HEK293 (cell line): Measurements from ENCODE around the gene PHF5A.

ENCODE experiments used
- FEZF1 ChIP-seq: fragments of 450-650 bp; formaldehyde crosslinking; IDR thresholded peaks from 2 replicates; pipeline ENCODE4 v1.5.1; 2016; ENCODE audit warnings: missing biosample characterization, missing genetic modification characterization
- SALL2 ChIP-seq: fragments of 450-650 bp; formaldehyde crosslinking; IDR thresholded peaks from 2 replicates; pipeline ENCODE4 v1.5.0; 2017; ENCODE audit warnings: missing biosample characterization, mild to moderate bottlenecking, missing genetic modification characterization, borderline replicate concordance
- SCRT1 ChIP-seq: fragments of 450-650 bp; formaldehyde crosslinking; IDR thresholded peaks from 2 replicates; pipeline ENCODE4 v1.5.1; 2016; ENCODE audit warnings: missing biosample characterization, missing genetic modification characterization, borderline replicate concordance
- TCF7L2 ChIP-seq: IDR thresholded peaks from 2 replicates; pipeline ENCODE4 v1.6.1; 2011; ENCODE audit warnings: low read depth, mild to moderate bottlenecking, inconsistent platforms, low read length, moderate library complexity, borderline replicate concordance
- TRIM28 ChIP-seq: IDR thresholded peaks from 2 replicates; pipeline ENCODE4 v1.6.1; 2011; ENCODE audit warnings: low read length, control low read depth, borderline replicate concordance
- ZBTB17 ChIP-seq: fragments of 450-650 bp; formaldehyde crosslinking; IDR thresholded peaks from 2 replicates; pipeline ENCODE4 v1.5.1; 2016; ENCODE audit warnings: missing biosample characterization, missing genetic modification characterization
- ZFHX2 ChIP-seq: fragments of 450-650 bp; formaldehyde crosslinking; conservative IDR thresholded peaks from 2 replicates; pipeline ENCODE4 v1.5.1; 2016; ENCODE audit warnings: missing biosample characterization, missing genetic modification characterization
- ZFP3 ChIP-seq: fragments of 450-650 bp; formaldehyde crosslinking; IDR thresholded peaks from 2 replicates; pipeline ENCODE4 v1.5.1; 2016; ENCODE audit warnings: low read depth, missing biosample characterization, missing genetic modification characterization
- ZFP41 ChIP-seq: fragments of 450-650 bp; formaldehyde crosslinking; IDR thresholded peaks from 2 replicates; pipeline ENCODE4 v1.5.1; 2016; ENCODE audit warnings: missing biosample characterization, missing genetic modification characterization, borderline replicate concordance
- ZNF350 ChIP-seq: fragments of 450-650 bp; formaldehyde crosslinking; IDR thresholded peaks from 2 replicates; pipeline ENCODE4 v1.5.0; 2017; ENCODE audit warnings: missing biosample characterization, mild to moderate bottlenecking, missing genetic modification characterization
- ZNF366 ChIP-seq: fragments of 450-650 bp; formaldehyde crosslinking; conservative IDR thresholded peaks from 2 replicates; pipeline ENCODE4 v1.5.1; 2016; ENCODE audit warnings: missing biosample characterization, missing genetic modification characterization
- ZNF416 ChIP-seq: fragments of 450-650 bp; formaldehyde crosslinking; IDR thresholded peaks from 2 replicates; pipeline ENCODE4 v1.5.1; 2016; ENCODE audit warnings: missing biosample characterization, missing genetic modification characterization
- ZNF473 ChIP-seq: fragments of 450-650 bp; formaldehyde crosslinking; IDR thresholded peaks from 2 replicates; pipeline ENCODE4 v1.5.1; 2017; ENCODE audit warnings: missing biosample characterization, missing genetic modification characterization
- ZNF514 ChIP-seq: fragments of 450-650 bp; formaldehyde crosslinking; IDR thresholded peaks from 2 replicates; pipeline ENCODE4 v1.5.1; 2016; ENCODE audit warnings: missing biosample characterization, missing genetic modification characterization
- ZNF555 ChIP-seq: fragments of 450-650 bp; formaldehyde crosslinking; conservative IDR thresholded peaks from 2 replicates; pipeline ENCODE4 v1.5.1; 2017; ENCODE audit warnings: missing biosample characterization, mild to moderate bottlenecking, missing genetic modification characterization, inconsistent platforms
- ZNF571 ChIP-seq: fragments of 450-650 bp; formaldehyde crosslinking; IDR thresholded peaks from 2 replicates; pipeline ENCODE4 v1.5.0; 2017; ENCODE audit warnings: missing biosample characterization, missing genetic modification characterization
- ZNF623 ChIP-seq: fragments of 450-650 bp; formaldehyde crosslinking; IDR thresholded peaks from 2 replicates; pipeline ENCODE4 v1.5.1; 2016; ENCODE audit warnings: missing biosample characterization, missing genetic modification characterization
- TF ChIP-seq, protein P1 (sequence below): fragments of 450-650 bp; formaldehyde crosslinking; conservative IDR thresholded peaks from 2 replicates; pipeline ENCODE4 v1.5.1; 2016; ENCODE audit warnings: low read depth, missing biosample characterization, missing genetic modification characterization
- TF ChIP-seq, protein P2 (sequence below): fragments of 450-650 bp; formaldehyde crosslinking; IDR thresholded peaks from 2 replicates; pipeline ENCODE4 v1.5.1; 2016; ENCODE audit warnings: missing biosample characterization, missing genetic modification characterization
- TF ChIP-seq, protein P3 (sequence below): fragments of 450-650 bp; formaldehyde crosslinking; IDR thresholded peaks from 2 replicates; pipeline ENCODE4 v1.5.1; 2016; ENCODE audit warnings: missing biosample characterization, missing genetic modification characterization
- TF ChIP-seq, protein P4 (sequence below): fragments of 450-650 bp; formaldehyde crosslinking; IDR thresholded peaks from 2 replicates; pipeline ENCODE4 v1.5.1; 2016; ENCODE audit warnings: missing biosample characterization, missing genetic modification characterization
- TF ChIP-seq, protein P5 (sequence below): fragments of 450-650 bp; formaldehyde crosslinking; conservative IDR thresholded peaks from 2 replicates; pipeline ENCODE4 v1.5.1; 2016; ENCODE audit warnings: low read depth, missing biosample characterization, missing genetic modification characterization
- TF ChIP-seq, protein P6 (sequence below): fragments of 450-650 bp; formaldehyde crosslinking; IDR thresholded peaks from 2 replicates; pipeline ENCODE4 v1.5.1; 2017; ENCODE audit warnings: missing biosample characterization, missing genetic modification characterization

The PHF5A gene

DNA sequence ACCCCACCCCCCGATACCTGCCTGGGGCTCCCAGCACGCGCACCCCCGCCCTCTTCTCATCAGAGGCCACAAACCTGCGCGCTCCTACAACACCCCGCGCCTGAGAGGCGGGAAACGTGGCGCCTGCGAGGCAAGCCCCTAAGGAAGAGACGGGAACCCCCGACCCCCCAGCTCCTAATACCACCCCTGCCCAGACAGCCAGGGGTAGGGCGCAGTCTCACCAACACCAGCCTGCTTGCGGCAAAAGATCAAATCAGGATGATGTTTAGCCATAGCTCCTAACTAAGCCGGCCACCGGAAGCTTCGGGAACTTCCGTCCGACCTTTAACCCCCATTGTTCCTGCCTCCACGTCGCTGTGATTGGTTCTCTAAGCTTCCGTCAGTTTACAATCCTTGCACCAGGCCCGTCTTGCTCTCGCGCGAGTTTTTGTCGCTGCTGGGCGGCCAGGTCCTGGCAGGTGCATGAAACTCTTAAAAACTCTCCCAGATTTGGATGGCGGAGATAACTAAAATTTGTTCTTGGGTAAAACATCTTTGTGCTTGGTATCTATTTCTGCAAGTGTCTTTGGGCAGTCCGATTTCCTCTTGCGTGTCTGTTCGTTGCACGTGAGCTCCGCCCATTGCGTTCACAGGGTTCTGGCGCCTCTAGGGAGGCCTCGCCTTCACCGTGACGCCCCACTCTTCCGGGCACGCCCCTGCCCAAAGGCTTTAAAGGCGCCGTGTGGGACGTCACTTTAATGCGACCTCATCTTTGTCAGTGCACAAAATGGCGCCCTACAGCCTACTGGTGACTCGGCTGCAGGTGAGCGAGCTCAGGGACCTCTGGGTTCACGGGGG lies at the start of gene PHF5A, which contains the start of gene ACO2 (continued):
- TF ChIP-seq, protein P1, sequence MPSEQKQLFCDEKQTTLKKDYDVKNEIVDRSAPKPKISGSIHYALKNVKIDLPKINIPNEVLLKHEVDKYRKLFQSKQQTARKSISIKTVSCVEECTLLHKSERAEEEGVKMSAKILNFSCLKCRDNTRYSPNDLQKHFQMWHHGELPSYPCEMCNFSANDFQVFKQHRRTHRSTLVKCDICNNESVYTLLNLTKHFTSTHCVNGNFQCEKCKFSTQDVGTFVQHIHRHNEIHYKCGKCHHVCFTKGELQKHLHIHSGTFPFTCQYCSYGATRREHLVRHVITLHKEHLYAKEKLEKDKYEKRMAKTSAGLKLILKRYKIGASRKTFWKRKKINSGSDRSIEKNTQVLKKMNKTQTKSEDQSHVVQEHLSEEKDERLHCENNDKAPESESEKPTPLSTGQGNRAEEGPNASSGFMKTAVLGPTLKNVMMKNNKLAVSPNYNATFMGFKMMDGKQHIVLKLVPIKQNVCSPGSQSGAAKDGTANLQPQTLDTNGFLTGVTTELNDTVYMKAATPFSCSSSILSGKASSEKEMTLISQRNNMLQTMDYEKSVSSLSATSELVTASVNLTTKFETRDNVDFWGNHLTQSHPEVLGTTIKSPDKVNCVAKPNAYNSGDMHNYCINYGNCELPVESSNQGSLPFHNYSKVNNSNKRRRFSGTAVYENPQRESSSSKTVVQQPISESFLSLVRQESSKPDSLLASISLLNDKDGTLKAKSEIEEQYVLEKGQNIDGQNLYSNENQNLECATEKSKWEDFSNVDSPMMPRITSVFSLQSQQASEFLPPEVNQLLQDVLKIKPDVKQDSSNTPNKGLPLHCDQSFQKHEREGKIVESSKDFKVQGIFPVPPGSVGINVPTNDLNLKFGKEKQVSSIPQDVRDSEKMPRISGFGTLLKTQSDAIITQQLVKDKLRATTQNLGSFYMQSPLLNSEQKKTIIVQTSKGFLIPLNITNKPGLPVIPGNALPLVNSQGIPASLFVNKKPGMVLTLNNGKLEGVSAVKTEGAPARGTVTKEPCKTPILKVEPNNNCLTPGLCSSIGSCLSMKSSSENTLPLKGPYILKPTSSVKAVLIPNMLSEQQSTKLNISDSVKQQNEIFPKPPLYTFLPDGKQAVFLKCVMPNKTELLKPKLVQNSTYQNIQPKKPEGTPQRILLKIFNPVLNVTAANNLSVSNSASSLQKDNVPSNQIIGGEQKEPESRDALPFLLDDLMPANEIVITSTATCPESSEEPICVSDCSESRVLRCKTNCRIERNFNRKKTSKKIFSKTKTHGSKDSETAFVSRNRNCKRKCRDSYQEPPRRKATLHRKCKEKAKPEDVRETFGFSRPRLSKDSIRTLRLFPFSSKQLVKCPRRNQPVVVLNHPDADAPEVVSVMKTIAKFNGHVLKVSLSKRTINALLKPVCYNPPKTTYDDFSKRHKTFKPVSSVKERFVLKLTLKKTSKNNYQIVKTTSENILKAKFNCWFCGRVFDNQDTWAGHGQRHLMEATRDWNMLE (tag by site-specific recombination): peak; percentile 82
- no peak for TF ChIP-seq ZFP41
- no peak for TF ChIP-seq ZNF366
- no peak for TF ChIP-seq SCRT1 (tag by site-specific recombination)
- TF ChIP-seq, protein P2, sequence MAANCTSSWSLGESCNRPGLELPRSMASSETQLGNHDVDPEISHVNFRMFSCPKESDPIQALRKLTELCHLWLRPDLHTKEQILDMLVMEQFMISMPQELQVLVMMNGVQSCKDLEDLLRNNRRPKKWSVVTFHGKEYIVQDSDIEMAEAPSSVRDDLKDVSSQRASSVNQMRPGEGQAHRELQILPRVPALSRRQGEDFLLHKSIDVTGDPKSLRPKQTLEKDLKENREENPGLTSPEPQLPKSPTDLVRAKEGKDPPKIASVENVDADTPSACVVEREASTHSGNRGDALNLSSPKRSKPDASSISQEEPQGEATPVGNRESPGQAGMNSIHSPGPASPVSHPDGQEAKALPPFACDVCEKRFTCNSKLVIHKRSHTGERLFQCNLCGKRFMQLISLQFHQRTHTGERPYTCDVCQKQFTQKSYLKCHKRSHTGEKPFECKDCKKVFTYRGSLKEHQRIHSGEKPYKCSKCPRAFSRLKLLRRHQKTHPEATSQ (tag by site-specific recombination): peak; percentile 63; the same call in 1 of the 2 replicates
- TF ChIP-seq, protein P3, sequence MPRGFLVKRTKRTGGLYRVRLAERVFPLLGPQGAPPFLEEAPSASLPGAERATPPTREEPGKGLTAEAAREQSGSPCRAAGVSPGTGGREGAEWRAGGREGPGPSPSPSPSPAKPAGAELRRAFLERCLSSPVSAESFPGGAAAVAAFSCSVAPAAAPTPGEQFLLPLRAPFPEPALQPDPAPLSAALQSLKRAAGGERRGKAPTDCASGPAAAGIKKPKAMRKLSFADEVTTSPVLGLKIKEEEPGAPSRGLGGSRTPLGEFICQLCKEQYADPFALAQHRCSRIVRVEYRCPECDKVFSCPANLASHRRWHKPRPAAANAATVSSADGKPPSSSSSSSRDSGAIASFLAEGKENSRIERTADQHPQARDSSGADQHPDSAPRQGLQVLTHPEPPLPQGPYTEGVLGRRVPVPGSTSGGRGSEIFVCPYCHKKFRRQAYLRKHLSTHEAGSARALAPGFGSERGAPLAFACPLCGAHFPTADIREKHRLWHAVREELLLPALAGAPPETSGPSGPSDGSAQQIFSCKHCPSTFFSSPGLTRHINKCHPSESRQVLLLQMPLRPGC: no peak
- no peak; the same call in 1 of the 2 replicates for TF ChIP-seq ZNF623
- TF ChIP-seq, protein P4, sequence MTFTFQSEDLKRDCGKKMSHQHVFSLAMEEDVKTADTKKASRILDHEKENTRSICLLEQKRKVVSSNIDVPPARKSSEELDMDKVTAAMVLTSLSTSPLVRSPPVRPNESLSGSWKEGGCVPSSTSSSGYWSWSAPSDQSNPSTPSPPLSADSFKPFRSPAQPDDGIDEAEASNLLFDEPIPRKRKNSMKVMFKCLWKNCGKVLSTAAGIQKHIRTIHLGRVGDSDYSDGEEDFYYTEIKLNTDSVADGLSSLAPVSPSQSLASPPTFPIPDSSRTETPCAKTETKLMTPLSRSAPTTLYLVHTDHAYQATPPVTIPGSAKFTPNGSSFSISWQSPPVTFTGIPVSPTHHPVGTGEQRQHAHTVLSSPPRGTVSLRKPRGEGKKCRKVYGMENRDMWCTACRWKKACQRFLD (tag by site-specific recombination): no peak
- 0 out of 2 replicates have a peak, but pooled peaks have one; percentile 31 for TF ChIP-seq TCF7L2
- no peak for TF ChIP-seq ZNF350 (tag by site-specific recombination)
- peak; percentile 77 for TF ChIP-seq ZFHX2 (tag by site-specific recombination)
- TF ChIP-seq ZFP3 (tag by site-specific recombination): 0 out of 2 replicates have a peak, but pooled peaks have one; percentile 22
- no peak for TF ChIP-seq ZNF473 (tag by site-specific recombination)
- no peak for TF ChIP-seq ZNF571 (tag by site-specific recombination)
- TF ChIP-seq, protein P5, sequence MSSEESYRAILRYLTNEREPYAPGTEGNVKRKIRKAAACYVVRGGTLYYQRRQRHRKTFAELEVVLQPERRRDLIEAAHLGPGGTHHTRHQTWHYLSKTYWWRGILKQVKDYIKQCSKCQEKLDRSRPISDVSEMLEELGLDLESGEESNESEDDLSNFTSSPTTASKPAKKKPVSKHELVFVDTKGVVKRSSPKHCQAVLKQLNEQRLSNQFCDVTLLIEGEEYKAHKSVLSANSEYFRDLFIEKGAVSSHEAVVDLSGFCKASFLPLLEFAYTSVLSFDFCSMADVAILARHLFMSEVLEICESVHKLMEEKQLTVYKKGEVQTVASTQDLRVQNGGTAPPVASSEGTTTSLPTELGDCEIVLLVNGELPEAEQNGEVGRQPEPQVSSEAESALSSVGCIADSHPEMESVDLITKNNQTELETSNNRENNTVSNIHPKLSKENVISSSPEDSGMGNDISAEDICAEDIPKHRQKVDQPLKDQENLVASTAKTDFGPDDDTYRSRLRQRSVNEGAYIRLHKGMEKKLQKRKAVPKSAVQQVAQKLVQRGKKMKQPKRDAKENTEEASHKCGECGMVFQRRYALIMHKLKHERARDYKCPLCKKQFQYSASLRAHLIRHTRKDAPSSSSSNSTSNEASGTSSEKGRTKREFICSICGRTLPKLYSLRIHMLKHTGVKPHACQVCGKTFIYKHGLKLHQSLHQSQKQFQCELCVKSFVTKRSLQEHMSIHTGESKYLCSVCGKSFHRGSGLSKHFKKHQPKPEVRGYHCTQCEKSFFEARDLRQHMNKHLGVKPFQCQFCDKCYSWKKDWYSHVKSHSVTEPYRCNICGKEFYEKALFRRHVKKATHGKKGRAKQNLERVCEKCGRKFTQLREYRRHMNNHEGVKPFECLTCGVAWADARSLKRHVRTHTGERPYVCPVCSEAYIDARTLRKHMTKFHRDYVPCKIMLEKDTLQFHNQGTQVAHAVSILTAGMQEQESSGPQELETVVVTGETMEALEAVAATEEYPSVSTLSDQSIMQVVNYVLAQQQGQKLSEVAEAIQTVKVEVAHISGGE (tag by site-specific recombination): peak; percentile 30
- no peak for TF ChIP-seq ZNF555 (tag by site-specific recombination)
- no peak for TF ChIP-seq ZNF416
- TF ChIP-seq, protein P6, sequence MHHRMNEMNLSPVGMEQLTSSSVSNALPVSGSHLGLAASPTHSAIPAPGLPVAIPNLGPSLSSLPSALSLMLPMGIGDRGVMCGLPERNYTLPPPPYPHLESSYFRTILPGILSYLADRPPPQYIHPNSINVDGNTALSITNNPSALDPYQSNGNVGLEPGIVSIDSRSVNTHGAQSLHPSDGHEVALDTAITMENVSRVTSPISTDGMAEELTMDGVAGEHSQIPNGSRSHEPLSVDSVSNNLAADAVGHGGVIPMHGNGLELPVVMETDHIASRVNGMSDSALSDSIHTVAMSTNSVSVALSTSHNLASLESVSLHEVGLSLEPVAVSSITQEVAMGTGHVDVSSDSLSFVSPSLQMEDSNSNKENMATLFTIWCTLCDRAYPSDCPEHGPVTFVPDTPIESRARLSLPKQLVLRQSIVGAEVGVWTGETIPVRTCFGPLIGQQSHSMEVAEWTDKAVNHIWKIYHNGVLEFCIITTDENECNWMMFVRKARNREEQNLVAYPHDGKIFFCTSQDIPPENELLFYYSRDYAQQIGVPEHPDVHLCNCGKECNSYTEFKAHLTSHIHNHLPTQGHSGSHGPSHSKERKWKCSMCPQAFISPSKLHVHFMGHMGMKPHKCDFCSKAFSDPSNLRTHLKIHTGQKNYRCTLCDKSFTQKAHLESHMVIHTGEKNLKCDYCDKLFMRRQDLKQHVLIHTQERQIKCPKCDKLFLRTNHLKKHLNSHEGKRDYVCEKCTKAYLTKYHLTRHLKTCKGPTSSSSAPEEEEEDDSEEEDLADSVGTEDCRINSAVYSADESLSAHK (tag by site-specific recombination): no peak
- no peak for TF ChIP-seq SALL2 (tag by site-specific recombination)
- TF ChIP-seq ZNF514 (tag by site-specific recombination): no peak
- peak; percentile 97 for TF ChIP-seq ZBTB17
- TF ChIP-seq FEZF1 (tag by site-specific recombination): 0 out of 2 replicates have a peak, but pooled peaks have one; percentile 6
- TF ChIP-seq TRIM28: no peak
